SK-N-SH (cell line): ENCODE measurements around the gene TBX15.

Experiments
- CTCF ChIP-seq: fragments of 200-600 bp; sonication (generic); IDR thresholded peaks from 2 replicates; pipeline ENCODE4 v1.6.1; 2017; ENCODE audit warnings: antibody characterized with exemption, mild to moderate bottlenecking, moderate library complexity
- EZH2phosphoT487 ChIP-seq: fragments of 200-600 bp; sonication (generic); IDR thresholded peaks from 2 replicates; pipeline ENCODE4 v1.6.1; 2017; ENCODE audit warnings: low read depth, mixed run types, mild to moderate bottlenecking, antibody characterized with exemption, moderate library complexity, borderline replicate concordance
- FOXM1 ChIP-seq: IDR thresholded peaks from 2 replicates; pipeline ENCODE4 v1.4.0; 2012; ENCODE audit warnings: low read depth, mild to moderate bottlenecking
- GABPA ChIP-seq: IDR thresholded peaks from 2 replicates; pipeline ENCODE4 v1.4.0; 2012; ENCODE audit warnings: low read depth, mild to moderate bottlenecking
- GATA2 ChIP-seq: sonication (generic); formaldehyde crosslinking; IDR thresholded peaks from 2 replicates; pipeline ENCODE4 v1.5.0; 2020; ENCODE audit warnings: mild to moderate bottlenecking, missing genetic modification reagents
- JUND ChIP-seq: IDR thresholded peaks from 2 replicates; pipeline ENCODE4 v1.4.0; 2012
- MAX ChIP-seq: IDR thresholded peaks from 2 replicates; pipeline ENCODE4 v1.4.0; 2012; ENCODE audit warnings: low read depth
- NFIC ChIP-seq: IDR thresholded peaks from 2 replicates; pipeline ENCODE4 v1.4.0; 2012; ENCODE audit warnings: borderline replicate concordance
- NRF1 ChIP-seq: IDR thresholded peaks from 2 replicates; pipeline ENCODE4 v1.6.1; 2012; ENCODE audit warnings: low read depth, mild to moderate bottlenecking, low read length
- POLR2AphosphoS5 ChIP-seq: IDR thresholded peaks from 2 replicates; pipeline ENCODE4 v1.6.1; 2012; ENCODE audit warnings: low read depth, low read length
- SIN3A ChIP-seq: IDR thresholded peaks from 2 replicates; pipeline ENCODE4 v1.6.1; 2012; ENCODE audit warnings: low read depth, mild to moderate bottlenecking, low read length, moderate library complexity, borderline replicate concordance
- TAF1 ChIP-seq: IDR thresholded peaks from 2 replicates; pipeline ENCODE4 v1.6.1; 2012; ENCODE audit warnings: low read depth, mild to moderate bottlenecking, low read length, moderate library complexity, borderline replicate concordance

GRCh38 chr1:118948351-118948750 lies 39.8 kb downstream of the TBX15 start:
- TF ChIP-seq CTCF (no peak), POLR2AphosphoS5 (no peak), NRF1 (no peak), MAX (no peak), SIN3A (no peak), FOXM1 (no peak), EZH2phosphoT487 (no peak), JUND (no peak), GATA2 (CRISPR knock-in tag) (no peak), TAF1 (no peak), GABPA (no peak), NFIC (no peak)
